A673 (cell line): Measurements from ENCODE around the gene ZNF462. TPM values are rescaled to one million over a fixed set of nuclear protein-coding genes. Genes with fewer than 3 reads are reported as not detected.
A peak's percentile ranks its signal among the peaks of the same experiment; 100 is the strongest.

Source experiments
- BruUV-seq: library from RNA; stranded (reverse); fragments of 400-500 nt; replicated peaks from 2 replicates; lab custom pipeline; 2021; lab: Mats Ljungman, UMichigan
- CTCF ChIA-PET: fragments of 300-600 bp; sonication (Branson Sonifier 250); formaldehyde crosslinking; loops from one replicate; lab custom pipeline; 2022; ENCODE audit warnings: antibody characterized with exemption; lab: Charles Lee
- POLR2A ChIA-PET: fragments of 300-600 bp; sonication (Branson Sonifier 250); formaldehyde crosslinking; loops from one replicate; lab custom pipeline; 2022; ENCODE audit warnings: antibody characterized with exemption; ENCODE audit not compliant: low non-redundant PET; lab: Charles Lee
- DNase-seq: peaks from one replicate; pipeline ENCODE4 v3.0.0-alpha.2; 2015; ENCODE audit warnings: low spot score
- H3K27ac ChIP-seq: fragments of 200-600 bp; sonication (generic); 2 replicates; pipeline ENCODE4 v1.5.1; 2016; ENCODE audit warnings: mixed run types, low read depth, mild to moderate bottlenecking, mixed read lengths, antibody characterized with exemption, low read length; ENCODE audit not compliant: poor library complexity, severe bottlenecking
- H3K27me3 ChIP-seq: fragments of 200-600 bp; sonication (generic); replicated peaks from 2 replicates; pipeline ENCODE4 v1.6.1; 2017; ENCODE audit warnings: mixed run types, low read depth, mild to moderate bottlenecking, mixed read lengths, antibody characterized with exemption, low read length; ENCODE audit not compliant: insufficient read depth, poor library complexity
- H3K36me3 ChIP-seq: fragments of 200-600 bp; sonication (generic); 2 replicates; pipeline ENCODE4 v1.6.1; 2016; ENCODE audit warnings: mixed run types, mild to moderate bottlenecking, mixed read lengths, antibody characterized with exemption, low read length; ENCODE audit not compliant: insufficient read depth, poor library complexity, severe bottlenecking
- H3K4me1 ChIP-seq: fragments of 200-600 bp; sonication (generic); 2 replicates; pipeline ENCODE4 v1.6.1; 2017; ENCODE audit warnings: mixed run types, mild to moderate bottlenecking, mixed read lengths, antibody characterized with exemption, low read length; ENCODE audit not compliant: insufficient read depth, poor library complexity, severe bottlenecking
- H3K4me3 ChIP-seq: fragments of 200-600 bp; sonication (generic); 2 replicates; pipeline ENCODE4 v1.5.1; 2016; ENCODE audit warnings: low read depth, mixed run types, mild to moderate bottlenecking, mixed read lengths, low read length; ENCODE audit not compliant: poor library complexity, severe bottlenecking
- H3K9me3 ChIP-seq: fragments of 200-600 bp; sonication (generic); 2 replicates; pipeline ENCODE4 v1.6.1; 2016; ENCODE audit warnings: mixed run types, low read depth, mild to moderate bottlenecking, mixed read lengths, antibody characterized with exemption, low read length; ENCODE audit not compliant: poor library complexity, severe bottlenecking
- EZH2 ChIP-seq: fragments of 200-600 bp; sonication (generic); IDR thresholded peaks from 2 replicates; pipeline ENCODE4 v1.6.1; 2017; ENCODE audit warnings: borderline replicate concordance, low read depth, mild to moderate bottlenecking, mixed read lengths, antibody characterized with exemption, low read length; ENCODE audit not compliant: poor library complexity, severe bottlenecking
- intact Hi-C: fragments of 100-400 bp; cut with micrococcal nuclease; formaldehyde crosslinking; loops from one replicate; pipeline ENCODE4 v1.10.0; 2022; ENCODE audit not compliant: unreplicated experiment
- total RNA-seq: library from RNA; stranded (reverse); gene quantifications from 2 replicates; pipeline ENCODE4 v1.2.3, GENCODE V29; 2021
- TF ChIP-seq, protein P1 (sequence below): fragments of 300-800, 200-600 bp; sonication (generic); conservative IDR thresholded peaks from 2 replicates; pipeline ENCODE4 v1.5.1; 2017; ENCODE audit warnings: low read depth, mild to moderate bottlenecking, antibody characterized with exemption, low read length, moderate library complexity, mixed read lengths

ZNF462 gene
- total RNA-seq, 1 experiment from 2014 or later = 40.5 TPM

DNA sequence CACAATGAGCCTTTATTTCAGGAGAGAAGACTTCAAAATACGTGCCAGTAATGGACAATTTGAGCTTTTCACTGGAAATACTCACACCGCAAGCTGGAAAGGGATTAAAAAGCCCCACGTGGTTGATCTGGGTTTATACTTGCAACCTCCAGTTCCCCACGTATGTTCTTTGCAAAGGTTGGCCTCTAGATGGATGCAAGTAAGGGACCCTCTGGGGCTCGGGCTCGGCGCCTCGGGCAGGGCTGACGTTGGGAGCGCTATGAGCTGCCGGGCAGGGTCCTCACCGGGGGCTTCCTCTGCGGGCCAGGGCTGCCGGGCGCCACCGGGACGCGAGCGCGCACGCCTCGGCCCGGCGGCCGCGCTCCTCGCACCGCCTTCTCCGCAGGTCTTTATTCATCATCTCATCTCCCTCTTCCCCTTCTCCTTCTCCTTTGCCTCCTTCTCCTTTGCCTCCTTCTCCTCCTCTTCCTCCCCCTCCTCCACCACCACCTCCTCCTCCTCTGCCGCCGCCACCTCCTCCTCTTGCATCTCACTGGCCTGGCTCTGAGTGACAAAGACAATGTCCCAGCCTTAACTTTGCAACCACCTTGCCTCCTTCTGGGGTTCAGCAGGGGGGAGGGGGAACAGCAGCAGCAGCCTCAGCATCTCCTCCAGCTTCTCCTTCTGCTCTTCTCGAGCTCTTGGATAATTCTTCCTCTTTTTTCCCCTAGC lies 701 bp upstream of the ZNF462 start:
- CTCF ChIA-PET = interaction anchor here (0.7 kb wide), 1 partner anchor 785 kb away, joined by 3 read pairs; no protein-coding TSS in a partner anchor
- BruUV-seq = no TSS peak
- peak overlapping the region; percentile 83 for H3K27ac ChIP-seq
- POLR2A ChIA-PET = no interaction called here
- peaks cover 5% of the 10 kb centered on the region for H3K4me1 ChIP-seq
- TF ChIP-seq, protein P1, sequence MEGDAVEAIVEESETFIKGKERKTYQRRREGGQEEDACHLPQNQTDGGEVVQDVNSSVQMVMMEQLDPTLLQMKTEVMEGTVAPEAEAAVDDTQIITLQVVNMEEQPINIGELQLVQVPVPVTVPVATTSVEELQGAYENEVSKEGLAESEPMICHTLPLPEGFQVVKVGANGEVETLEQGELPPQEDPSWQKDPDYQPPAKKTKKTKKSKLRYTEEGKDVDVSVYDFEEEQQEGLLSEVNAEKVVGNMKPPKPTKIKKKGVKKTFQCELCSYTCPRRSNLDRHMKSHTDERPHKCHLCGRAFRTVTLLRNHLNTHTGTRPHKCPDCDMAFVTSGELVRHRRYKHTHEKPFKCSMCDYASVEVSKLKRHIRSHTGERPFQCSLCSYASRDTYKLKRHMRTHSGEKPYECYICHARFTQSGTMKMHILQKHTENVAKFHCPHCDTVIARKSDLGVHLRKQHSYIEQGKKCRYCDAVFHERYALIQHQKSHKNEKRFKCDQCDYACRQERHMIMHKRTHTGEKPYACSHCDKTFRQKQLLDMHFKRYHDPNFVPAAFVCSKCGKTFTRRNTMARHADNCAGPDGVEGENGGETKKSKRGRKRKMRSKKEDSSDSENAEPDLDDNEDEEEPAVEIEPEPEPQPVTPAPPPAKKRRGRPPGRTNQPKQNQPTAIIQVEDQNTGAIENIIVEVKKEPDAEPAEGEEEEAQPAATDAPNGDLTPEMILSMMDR = no peak
- TF ChIP-seq EZH2 = no peak
- intact Hi-C loops = loop anchor here (5.0 kb wide), 3 partner anchors 60 to 275 kb away; no protein-coding TSS in a partner anchor
- H3K9me3 ChIP-seq = no peaks in the 10 kb centered on the region
- peaks cover 39% of the 10 kb centered on the region for H3K27me3 ChIP-seq
- no peaks in the 10 kb centered on the region for H3K36me3 ChIP-seq
- H3K4me3 ChIP-seq = peak overlapping the region; percentile 79
- peak; percentile 68 for DNase-seq

- DNase-seq = peak; percentile 39
Observed at GRCh38 chr9:106864373-106865143, 1.6 kb downstream of the ZNF462 start.

GRCh38 chr9:106866243-106866642 lies 3.3 kb downstream of the ZNF462 start:
- H3K4me3 ChIP-seq = no peak overlapping the region
- CTCF ChIA-PET = no interaction called here

More at GRCh38 chr9:106864373-106865143, 1.6 kb downstream of the ZNF462 start:
- Histone ChIP-seq H3K4me3 (peak overlapping the region; percentile 79), H3K9me3 (no peaks in the 10 kb centered on the region), H3K27me3 (peaks cover 19% of the 10 kb centered on the region), H3K36me3 (no peaks in the 10 kb centered on the region), H3K4me1 (peaks cover 5% of the 10 kb centered on the region), H3K27ac (peak overlapping the region; percentile 83)
- no peak for TF ChIP-seq EZH2
- TF ChIP-seq, protein P1 = no peak
- BruUV-seq = TSS peak; percentile 17
- ChIA-PET POLR2A (interaction anchor here (0.6 kb wide), 1 partner anchor 987 kb away, joined by 4 read pairs; no protein-coding TSS in a partner anchor), CTCF (no interaction called here)
- intact Hi-C loops = loop anchor here (5.0 kb wide), 3 partner anchors 58 to 273 kb away; no protein-coding TSS in a partner anchor

More at GRCh38 chr9:106866243-106866642, 3.3 kb downstream of the ZNF462 start:
- no peaks in the 10 kb centered on the region for H3K36me3 ChIP-seq
- POLR2A ChIA-PET = no interaction called here
- H3K27ac ChIP-seq = no peak overlapping the region
- DNase-seq = no peak
- no TSS peak for BruUV-seq
- H3K4me1 ChIP-seq = peaks cover 5% of the 10 kb centered on the region
- intact Hi-C loops = no loop called here
- TF ChIP-seq, protein P1 = no peak
- TF ChIP-seq EZH2 = no peak
- no peaks in the 10 kb centered on the region for H3K9me3 ChIP-seq
- H3K27me3 ChIP-seq = peaks cover 4% of the 10 kb centered on the region
